T-helper 1 cell treated with Interleukin-12 subunit alpha and Interleukin-12 subunit beta and Interleukin-4 antibody, amounts not matched to agents 30 μg/mL and 1 μg/mL, for 36 hours (primary cell): ENCODE measurements around the gene ADI1.
"Not testable (repeated sequence)": the region's sequence is repeated elsewhere in the genome, so short reads cannot be mapped to it uniquely, and the experiment has no call there.

Source experiments
- H3K27ac Mint-ChIP-seq: one replicate; pipeline ENCODE4 v1.8.0; 2021; ENCODE audit warnings: mild to moderate bottlenecking, mixed read lengths
- H3K27me3 Mint-ChIP-seq: one replicate; pipeline ENCODE4 v1.8.0; 2021; ENCODE audit warnings: low read depth, mixed read lengths
- H3K36me3 Mint-ChIP-seq: one replicate; pipeline ENCODE4 v1.8.0; 2021; ENCODE audit warnings: low read depth, mixed read lengths
- H3K4me1 Mint-ChIP-seq: one replicate; pipeline ENCODE4 v1.8.0; 2021; ENCODE audit warnings: low read depth, mixed read lengths
- H3K4me3 Mint-ChIP-seq: one replicate; pipeline ENCODE4 v1.8.0; 2021; ENCODE audit warnings: mild to moderate bottlenecking, moderate library complexity, mixed read lengths
- H3K9me3 Mint-ChIP-seq: one replicate; pipeline ENCODE4 v1.8.0; 2021; ENCODE audit warnings: mixed read lengths

Gene ADI1

GRCh38 chr2:3492951-3493614, 26.2 kb downstream of the ADI1 start:
- H3K4me3 Mint-ChIP-seq = no peak overlapping the region
- no peaks in the 10 kb centered on the region for H3K4me1 Mint-ChIP-seq
- H3K27me3 Mint-ChIP-seq = no peaks in the 10 kb centered on the region
- H3K9me3 Mint-ChIP-seq = no peaks in the 10 kb centered on the region
- peaks cover 4% of the 10 kb centered on the region for H3K36me3 Mint-ChIP-seq
- H3K27ac Mint-ChIP-seq = no peak overlapping the region

- H3K36me3 Mint-ChIP-seq, H3K4me3 Mint-ChIP-seq, H3K27me3 Mint-ChIP-seq, H3K9me3 Mint-ChIP-seq, H3K4me1 Mint-ChIP-seq, H3K27ac Mint-ChIP-seq: not testable (repeated sequence)
Measured at GRCh38 chr2:3492475-3492787, 26.9 kb downstream of the ADI1 start.

GRCh38 chr2:3491716-3492474, 27.4 kb downstream of the ADI1 start:
- peaks cover 1% of the 10 kb centered on the region for H3K36me3 Mint-ChIP-seq

GRCh38 chr2:3491306-3491705, 28.0 kb downstream of the ADI1 start:
- Mint-ChIP-seq H3K4me3 (no peak overlapping the region), H3K27ac (no peak overlapping the region), H3K4me1 (no peaks in the 10 kb centered on the region), H3K27me3 (no peaks in the 10 kb centered on the region), H3K9me3 (no peaks in the 10 kb centered on the region), H3K36me3 (no peaks in the 10 kb centered on the region)

More at GRCh38 chr2:3491716-3492474, 27.4 kb downstream of the ADI1 start:
- Mint-ChIP-seq H3K9me3 (no peaks in the 10 kb centered on the region), H3K4me3 (no peak overlapping the region), H3K4me1 (no peaks in the 10 kb centered on the region), H3K27ac (no peak overlapping the region), H3K27me3 (no peaks in the 10 kb centered on the region)

GRCh38 chr2:3490191-3491170, 28.9 kb downstream of the ADI1 start:
- H3K4me1 Mint-ChIP-seq = no peaks in the 10 kb centered on the region
- H3K27me3 Mint-ChIP-seq = no peaks in the 10 kb centered on the region
- no peaks in the 10 kb centered on the region for H3K36me3 Mint-ChIP-seq
- H3K9me3 Mint-ChIP-seq = no peaks in the 10 kb centered on the region
- H3K4me3 Mint-ChIP-seq = no peak overlapping the region
- H3K27ac Mint-ChIP-seq = no peak overlapping the region

- Mint-ChIP-seq H3K27ac (no peak overlapping the region), H3K9me3 (no peaks in the 10 kb centered on the region), H3K27me3 (no peaks in the 10 kb centered on the region), H3K4me3 (no peak overlapping the region), H3K36me3 (no peaks in the 10 kb centered on the region), H3K4me1 (no peaks in the 10 kb centered on the region)
Measured at GRCh38 chr2:3489764-3490115, 29.6 kb downstream of the ADI1 start.

GRCh38 chr2:3488855-3489763, 30.2 kb downstream of the ADI1 start:
- H3K4me1 Mint-ChIP-seq = no peaks in the 10 kb centered on the region
- H3K27me3 Mint-ChIP-seq = no peaks in the 10 kb centered on the region
- H3K36me3 Mint-ChIP-seq = no peaks in the 10 kb centered on the region
- no peak overlapping the region for H3K4me3 Mint-ChIP-seq
- no peak overlapping the region for H3K27ac Mint-ChIP-seq
- no peaks in the 10 kb centered on the region for H3K9me3 Mint-ChIP-seq

GRCh38 chr2:3488061-3488531, 31.2 kb downstream of the ADI1 start:
- Mint-ChIP-seq H3K9me3 (no peaks in the 10 kb centered on the region), H3K27me3 (no peaks in the 10 kb centered on the region), H3K4me3 (no peak overlapping the region), H3K4me1 (no peaks in the 10 kb centered on the region), H3K27ac (no peak overlapping the region), H3K36me3 (no peaks in the 10 kb centered on the region)

GRCh38 chr2:3487432-3487831, 31.9 kb downstream of the ADI1 start:
- Mint-ChIP-seq H3K4me3 (no peak overlapping the region), H3K27ac (no peak overlapping the region), H3K4me1 (no peaks in the 10 kb centered on the region), H3K9me3 (no peaks in the 10 kb centered on the region), H3K36me3 (no peaks in the 10 kb centered on the region), H3K27me3 (no peaks in the 10 kb centered on the region)

- Mint-ChIP-seq H3K27me3 (no peaks in the 10 kb centered on the region), H3K36me3 (no peaks in the 10 kb centered on the region), H3K9me3 (no peaks in the 10 kb centered on the region), H3K4me1 (no peaks in the 10 kb centered on the region), H3K27ac (no peak overlapping the region), H3K4me3 (no peak overlapping the region)
Measured at GRCh38 chr2:3487028-3487425, 32.3 kb downstream of the ADI1 start.

GRCh38 chr2:3486047-3487027, 33.0 kb downstream of the ADI1 start:
- no peak overlapping the region for H3K4me3 Mint-ChIP-seq
- H3K27me3 Mint-ChIP-seq = no peaks in the 10 kb centered on the region
- H3K4me1 Mint-ChIP-seq = no peaks in the 10 kb centered on the region
- H3K9me3 Mint-ChIP-seq = no peaks in the 10 kb centered on the region
- no peaks in the 10 kb centered on the region for H3K36me3 Mint-ChIP-seq
- H3K27ac Mint-ChIP-seq = no peak overlapping the region

- Mint-ChIP-seq H3K4me3 (no peak overlapping the region), H3K36me3 (no peaks in the 10 kb centered on the region), H3K27ac (peak overlapping the region; percentile 52), H3K4me1 (peaks cover 2% of the 10 kb centered on the region), H3K27me3 (no peaks in the 10 kb centered on the region), H3K9me3 (no peaks in the 10 kb centered on the region)
Measured at GRCh38 chr2:3485166-3485565, 34.2 kb downstream of the ADI1 start.
